HCT116 (cell line): ENCODE results near the gene AGTRAP.

Source experiments
- CEBPB ChIP-seq: IDR thresholded peaks from 2 replicates; pipeline ENCODE4 v1.6.1; 2012; ENCODE audit warnings: low read depth
- EZH2 ChIP-seq: fragments of 200-600 bp; sonication (generic); IDR thresholded peaks from 2 replicates; pipeline ENCODE4 v1.6.1; 2017; ENCODE audit warnings: antibody characterized with exemption, mixed run types
- JUND ChIP-seq: IDR thresholded peaks from 2 replicates; pipeline ENCODE4 v1.6.1; 2012
- POLR2AphosphoS5 ChIP-seq: IDR thresholded peaks from 2 replicates; pipeline ENCODE4 v1.6.1; 2011; ENCODE audit warnings: mild to moderate bottlenecking, low read depth, low read length, moderate library complexity
- TF ChIP-seq, protein P1 (sequence below), 3 experiments: fragments of 200-600 bp in 1 of 3; sonication (generic) in 1 of 3; IDR thresholded peaks in 2 of 3; conservative IDR thresholded peaks in 1 of 3; 2 replicates each; pipeline ENCODE4 v1.5.1; 2012 to 2017; ENCODE audit warnings: low read depth in 2 of 3, low read length in 2 of 3, antibody characterized with exemption in 1 of 3, borderline replicate concordance in 1 of 3, control low read depth in 1 of 3, mild to moderate bottlenecking in 1 of 3, mixed read lengths in 1 of 3, mixed run types in 1 of 3, moderate library complexity in 1 of 3; ENCODE audit not compliant: insufficient read depth in 1 of 3

DNA sequence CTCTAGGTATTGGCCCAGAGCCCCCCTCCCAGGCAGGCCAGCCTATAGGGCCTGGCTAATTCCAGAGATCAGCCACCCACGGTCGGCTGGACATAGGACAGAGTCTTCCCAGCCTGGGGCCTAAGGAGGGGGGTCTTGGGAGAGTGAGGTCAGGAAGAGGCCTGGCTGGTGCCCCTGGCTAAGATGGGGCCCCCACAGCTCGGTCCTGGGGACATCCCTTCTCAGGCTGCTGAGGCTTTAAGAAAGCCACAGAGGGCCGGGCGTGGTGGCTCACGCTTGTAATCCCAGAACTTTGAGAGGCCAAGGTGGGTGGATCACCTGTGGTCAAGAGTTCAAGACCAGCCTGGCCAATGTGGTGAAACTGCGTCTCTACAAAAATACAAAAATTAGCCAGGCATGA is 28.6 kb downstream of the AGTRAP start:
- no peak for TF ChIP-seq POLR2AphosphoS5
- TF ChIP-seq CEBPB: no peak
- TF ChIP-seq, protein P1, sequence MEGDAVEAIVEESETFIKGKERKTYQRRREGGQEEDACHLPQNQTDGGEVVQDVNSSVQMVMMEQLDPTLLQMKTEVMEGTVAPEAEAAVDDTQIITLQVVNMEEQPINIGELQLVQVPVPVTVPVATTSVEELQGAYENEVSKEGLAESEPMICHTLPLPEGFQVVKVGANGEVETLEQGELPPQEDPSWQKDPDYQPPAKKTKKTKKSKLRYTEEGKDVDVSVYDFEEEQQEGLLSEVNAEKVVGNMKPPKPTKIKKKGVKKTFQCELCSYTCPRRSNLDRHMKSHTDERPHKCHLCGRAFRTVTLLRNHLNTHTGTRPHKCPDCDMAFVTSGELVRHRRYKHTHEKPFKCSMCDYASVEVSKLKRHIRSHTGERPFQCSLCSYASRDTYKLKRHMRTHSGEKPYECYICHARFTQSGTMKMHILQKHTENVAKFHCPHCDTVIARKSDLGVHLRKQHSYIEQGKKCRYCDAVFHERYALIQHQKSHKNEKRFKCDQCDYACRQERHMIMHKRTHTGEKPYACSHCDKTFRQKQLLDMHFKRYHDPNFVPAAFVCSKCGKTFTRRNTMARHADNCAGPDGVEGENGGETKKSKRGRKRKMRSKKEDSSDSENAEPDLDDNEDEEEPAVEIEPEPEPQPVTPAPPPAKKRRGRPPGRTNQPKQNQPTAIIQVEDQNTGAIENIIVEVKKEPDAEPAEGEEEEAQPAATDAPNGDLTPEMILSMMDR (IDR thresholded peaks at IDR 0.05 in 2 of 3, conservative IDR thresholded peaks at IDR 0.05 in 1 of 3; ENCODE audit: borderline replicate concordance in 1 of 3, insufficient read depth in 1 of 3, low read depth in 2 of 3, low read length in 2 of 3): no peak
- TF ChIP-seq JUND: no peak
- no peak for TF ChIP-seq EZH2
